NB4 (cell line): ENCODE measurements around the gene TSPAN31.

ENCODE experiments used
- POLR2A ChIP-seq: IDR thresholded peaks from 2 replicates; pipeline ENCODE4 v1.6.1; 2011; ENCODE audit warnings: mild to moderate bottlenecking; ENCODE audit not compliant: insufficient read length; ENCODE audit errors: extremely low read depth
- TF ChIP-seq, protein P1 (sequence below): IDR thresholded peaks from one replicate; pipeline ENCODE4 v1.5.1; 2012; ENCODE audit warnings: low read depth, low read length

DNA sequence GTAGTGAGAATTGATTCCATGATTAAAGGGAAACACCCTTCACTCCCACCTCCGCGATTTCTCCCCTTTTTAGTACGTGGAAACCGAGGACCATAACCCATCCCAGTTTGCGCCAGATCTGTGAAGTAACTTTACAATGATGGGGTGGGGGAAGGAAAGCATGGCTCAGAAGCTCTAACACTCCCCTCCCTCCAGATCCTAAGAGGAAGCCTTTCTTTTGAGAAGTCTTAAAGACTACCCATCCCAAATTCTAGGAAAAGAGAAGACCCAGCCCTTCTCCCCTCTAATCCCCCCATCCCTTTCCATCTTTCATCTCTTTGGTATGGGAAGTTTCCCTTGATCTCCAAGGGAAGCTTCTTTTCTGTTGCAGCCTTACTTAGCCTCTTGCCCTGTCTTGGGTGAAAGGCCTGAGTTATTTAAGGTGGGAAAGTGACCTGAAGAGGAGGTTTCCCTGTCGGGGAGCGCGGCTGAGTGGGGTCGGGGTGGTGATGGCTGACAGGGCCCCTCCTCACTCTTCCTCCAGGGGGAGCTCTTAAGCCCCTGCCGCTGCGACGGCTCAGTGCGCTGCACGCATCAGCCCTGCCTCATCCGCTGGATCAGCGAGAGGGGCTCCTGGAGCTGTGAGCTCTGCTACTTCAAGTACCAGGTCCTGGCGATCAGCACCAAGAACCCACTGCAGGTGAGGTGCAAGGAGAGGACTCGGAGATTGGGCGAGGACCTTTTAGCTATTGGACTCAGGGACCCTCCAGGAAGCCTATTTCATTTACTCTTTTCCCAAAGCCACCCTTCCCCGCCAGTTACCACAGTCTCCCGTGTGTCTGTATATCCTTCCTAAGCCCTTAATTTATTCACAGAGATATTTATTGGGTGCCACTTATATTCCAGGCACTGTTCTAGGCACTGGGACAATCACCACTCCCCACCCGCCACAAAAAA lies 11.8 kb downstream of the TSPAN31 start:
- TF ChIP-seq, protein P1, sequence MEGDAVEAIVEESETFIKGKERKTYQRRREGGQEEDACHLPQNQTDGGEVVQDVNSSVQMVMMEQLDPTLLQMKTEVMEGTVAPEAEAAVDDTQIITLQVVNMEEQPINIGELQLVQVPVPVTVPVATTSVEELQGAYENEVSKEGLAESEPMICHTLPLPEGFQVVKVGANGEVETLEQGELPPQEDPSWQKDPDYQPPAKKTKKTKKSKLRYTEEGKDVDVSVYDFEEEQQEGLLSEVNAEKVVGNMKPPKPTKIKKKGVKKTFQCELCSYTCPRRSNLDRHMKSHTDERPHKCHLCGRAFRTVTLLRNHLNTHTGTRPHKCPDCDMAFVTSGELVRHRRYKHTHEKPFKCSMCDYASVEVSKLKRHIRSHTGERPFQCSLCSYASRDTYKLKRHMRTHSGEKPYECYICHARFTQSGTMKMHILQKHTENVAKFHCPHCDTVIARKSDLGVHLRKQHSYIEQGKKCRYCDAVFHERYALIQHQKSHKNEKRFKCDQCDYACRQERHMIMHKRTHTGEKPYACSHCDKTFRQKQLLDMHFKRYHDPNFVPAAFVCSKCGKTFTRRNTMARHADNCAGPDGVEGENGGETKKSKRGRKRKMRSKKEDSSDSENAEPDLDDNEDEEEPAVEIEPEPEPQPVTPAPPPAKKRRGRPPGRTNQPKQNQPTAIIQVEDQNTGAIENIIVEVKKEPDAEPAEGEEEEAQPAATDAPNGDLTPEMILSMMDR: peak; percentile 93
- no peak for TF ChIP-seq POLR2A
